C4-2B (cell line): ENCODE measurements around the gene IRF4.

Source experiments
- H3K27ac ChIP-seq: fragments of 450-650 bp; 2 replicates; pipeline ENCODE4 v1.5.1; 2017
- CTCF ChIP-seq: fragments of 450-650 bp; conservative IDR thresholded peaks from 2 replicates; pipeline ENCODE4 v1.5.1; 2017; ENCODE audit warnings: mild to moderate bottlenecking
- ZFX ChIP-seq: fragments of 450-650 bp; IDR thresholded peaks from 2 replicates; pipeline ENCODE4 v1.6.1; 2017

The IRF4 gene

GRCh38 chr6:391559-392440 lies at the start of gene IRF4:
Gene IRF4 (plus strand): TSS chr6:391752. CDS start chr6:393153, 1,401 bp downstream.
- no peak within 1 kb of the TSS for H3K27ac ChIP-seq
- TF ChIP-seq CTCF (no peak), ZFX (no peak)

- no peak overlapping the region for H3K27ac ChIP-seq
- TF ChIP-seq ZFX (no peak), CTCF (no peak)
Measured at GRCh38 chr6:341914-342831, 49.4 kb upstream of the IRF4 start.

- TF ChIP-seq ZFX (no peak), CTCF (no peak)
- H3K27ac ChIP-seq, result no peak overlapping the region
Measured at GRCh38 chr6:342832-343179, 48.7 kb upstream of the IRF4 start.

GRCh38 chr6:343226-343935 lies 48.2 kb upstream of the IRF4 start:
- no peak overlapping the region for H3K27ac ChIP-seq
- TF ChIP-seq ZFX, result no peak
- no peak for TF ChIP-seq CTCF

- TF ChIP-seq ZFX (no peak), CTCF (no peak)
- no peak overlapping the region for H3K27ac ChIP-seq
Measured at GRCh38 chr6:343960-344815, 47.4 kb upstream of the IRF4 start.

GRCh38 chr6:344816-345340 lies 46.7 kb upstream of the IRF4 start:
- TF ChIP-seq CTCF (no peak), ZFX (no peak)
- no peak overlapping the region for H3K27ac ChIP-seq
